GM19238 (cell line): ENCODE measurements around the gene TXNDC15.

ENCODE experiments used
- DNase-seq: peaks from one replicate; pipeline ENCODE4 v3.0.0; 2011; ENCODE audit warnings: low spot score; ENCODE audit not compliant: insufficient read length

Gene TXNDC15

DNA sequence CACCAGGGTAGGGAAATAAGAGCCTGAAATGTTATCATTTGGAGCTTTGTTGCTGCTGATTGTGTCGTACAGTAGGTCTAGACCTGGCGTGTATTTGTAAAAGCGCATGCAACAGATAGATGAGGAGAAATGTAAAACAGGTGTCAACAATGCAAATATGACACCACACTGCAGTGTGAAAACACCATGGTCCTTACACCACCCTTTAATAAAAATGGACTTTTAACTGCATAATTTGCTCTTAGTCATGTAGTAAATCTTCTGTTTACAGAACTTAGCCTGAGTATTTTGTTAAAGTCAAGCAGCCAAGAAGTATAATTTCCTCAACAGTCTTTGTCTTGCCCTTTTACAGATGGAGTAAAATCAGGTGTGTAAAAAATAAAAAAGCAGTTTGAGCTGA is 44.7 kb downstream of the TXNDC15 start:
- DNase-seq: no peak

- DNase-seq: no peak
These were observed 46.8 kb downstream of the TXNDC15 start for GRCh38 chr5:134920848-134921575.

DNA sequence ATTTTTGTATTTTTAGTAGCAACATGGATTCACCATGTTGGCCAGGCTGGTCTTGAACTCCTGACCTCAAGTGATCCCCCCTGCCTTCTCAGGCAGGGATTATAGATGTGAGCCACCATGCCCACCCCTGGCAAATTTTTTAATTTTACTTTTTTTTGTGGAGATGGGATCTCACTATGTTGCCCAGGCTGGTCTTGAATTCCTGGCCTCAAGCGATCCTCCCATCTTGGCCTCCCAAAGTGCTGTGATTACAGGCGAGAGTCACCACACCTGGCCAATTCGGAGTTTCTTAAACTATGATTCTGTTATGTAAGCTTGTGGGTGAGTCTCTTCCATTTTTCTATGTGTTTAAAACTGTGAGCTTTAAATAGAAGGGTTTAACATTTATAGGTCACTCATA is 58.3 kb downstream of the TXNDC15 start:
- DNase-seq: no peak

GRCh38 chr5:134934202-134934601 is 60.0 kb downstream of the TXNDC15 start:
- DNase-seq: no peak

DNA sequence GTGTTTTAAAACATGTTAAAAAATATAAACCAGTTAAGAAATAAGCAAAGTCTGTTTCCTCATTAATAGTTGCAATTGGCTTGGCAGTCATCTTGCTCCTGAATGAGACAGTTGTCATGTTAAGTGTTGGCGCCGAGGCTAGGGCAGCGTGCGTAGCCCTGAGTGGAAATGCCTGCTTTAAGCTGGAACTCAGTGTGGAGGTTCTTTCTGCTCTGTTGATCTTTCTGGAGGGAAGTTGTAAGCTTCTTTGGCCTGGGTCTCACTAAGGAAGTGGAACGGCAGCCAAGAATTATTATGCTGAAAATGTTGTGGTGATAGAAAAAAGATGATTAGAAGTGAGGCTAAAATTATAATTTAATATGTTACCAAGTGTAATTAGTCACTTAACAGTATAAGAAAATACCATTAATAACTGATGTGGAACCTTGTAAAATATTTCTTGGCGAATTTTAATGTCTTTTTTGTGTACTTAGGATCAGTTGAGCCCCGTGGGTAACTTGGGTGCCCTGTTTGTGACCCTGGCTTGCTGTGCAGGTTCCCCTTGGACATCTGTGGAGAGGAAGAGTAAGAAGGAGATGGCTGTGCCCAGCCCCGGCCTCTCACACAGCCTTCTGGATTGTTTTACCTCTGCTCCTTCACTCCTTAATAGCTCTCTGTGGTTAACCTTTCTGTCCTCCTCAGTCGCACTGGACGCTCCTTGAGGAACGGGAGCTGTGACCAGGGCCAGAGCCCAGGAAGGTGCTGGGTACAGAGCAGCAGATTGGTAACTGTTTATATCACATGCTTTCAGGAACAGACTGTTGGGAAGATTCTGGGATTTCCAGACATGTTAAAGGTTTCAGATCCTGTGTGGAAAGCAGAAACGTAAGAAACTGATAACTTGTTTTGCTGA is 61.8 kb downstream of the TXNDC15 start:
- DNase-seq: no peak

DNA sequence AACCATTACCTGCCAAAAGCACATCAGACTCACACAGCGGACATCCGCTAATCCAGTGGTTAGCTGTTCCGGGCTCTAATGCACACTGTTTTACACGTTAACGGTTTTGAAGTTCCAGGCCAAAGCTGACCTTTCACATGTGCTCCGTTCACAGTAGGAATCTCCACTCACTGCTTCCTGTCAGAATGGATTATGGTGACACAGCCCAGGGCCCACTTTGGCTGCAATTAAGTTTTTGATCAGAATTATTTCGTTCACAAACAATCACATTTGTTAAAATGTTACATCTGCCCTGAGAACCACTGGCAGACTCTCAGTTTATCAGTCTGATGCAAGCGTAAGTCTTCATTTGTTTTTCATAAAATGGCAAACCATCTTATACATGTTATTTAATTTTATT is 63.4 kb downstream of the TXNDC15 start:
- no peak for DNase-seq

DNA sequence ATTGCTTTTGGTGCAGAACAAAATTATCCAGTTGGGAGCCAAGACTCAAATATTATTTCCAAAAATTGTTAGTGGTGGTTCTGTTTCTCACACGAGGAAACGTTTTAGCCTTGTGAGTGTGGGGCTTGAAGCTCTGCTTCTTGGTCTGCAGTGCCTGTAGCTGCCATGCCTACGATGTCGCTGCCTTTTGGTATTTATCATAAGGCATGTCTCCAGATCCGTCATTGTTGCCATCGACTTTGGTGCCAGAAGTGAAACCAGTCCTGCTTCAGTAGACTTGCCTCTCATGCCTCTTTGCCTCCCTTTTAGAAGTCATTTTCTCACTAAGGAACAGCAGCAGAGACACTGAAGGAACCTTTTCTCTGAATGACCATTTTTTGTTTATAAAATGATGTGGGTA is 63.9 kb downstream of the TXNDC15 start:
- no peak for DNase-seq

- DNase-seq: no peak
These were observed 65.3 kb downstream of the TXNDC15 start for GRCh38 chr5:134939500-134939899.

DNA sequence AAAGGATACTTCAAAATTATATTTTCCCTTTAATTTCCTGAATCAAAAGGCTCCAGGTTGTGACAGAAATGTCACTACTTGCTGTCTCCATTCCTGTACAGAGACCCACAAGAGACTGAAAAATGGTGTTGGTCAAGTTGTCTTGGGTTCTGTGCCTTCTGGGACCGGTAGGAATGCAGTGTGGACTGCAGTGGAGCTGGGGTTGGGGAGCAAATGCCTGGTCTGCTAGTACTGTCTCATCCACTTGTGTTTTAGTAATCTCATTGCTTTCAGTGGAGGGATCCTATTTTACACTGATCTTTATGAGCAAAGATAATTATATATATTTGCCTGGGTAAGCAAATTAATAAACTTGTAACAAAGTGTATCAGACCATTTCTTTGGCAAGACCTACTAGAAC is 69.4 kb downstream of the TXNDC15 start:
- DNase-seq: no peak

DNA sequence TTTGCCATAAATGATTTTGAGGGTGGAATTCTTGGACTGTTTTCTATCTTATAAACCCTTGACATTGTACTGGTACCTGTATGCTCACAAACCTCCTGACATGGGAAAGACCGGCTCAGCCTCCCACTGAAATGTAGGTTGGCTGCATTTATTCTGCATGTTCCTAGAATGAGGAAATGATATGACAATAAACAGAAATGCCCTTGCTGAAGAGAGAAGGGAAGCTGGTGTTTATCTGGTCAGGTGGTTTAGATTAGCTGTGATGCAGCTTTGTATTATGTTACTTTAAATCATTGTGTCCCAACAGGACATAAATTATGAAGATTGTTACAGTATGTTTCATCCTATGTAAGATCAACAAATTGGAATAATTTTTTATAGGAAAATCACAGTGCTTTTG is 70.5 kb downstream of the TXNDC15 start:
- DNase-seq: no peak

DNA sequence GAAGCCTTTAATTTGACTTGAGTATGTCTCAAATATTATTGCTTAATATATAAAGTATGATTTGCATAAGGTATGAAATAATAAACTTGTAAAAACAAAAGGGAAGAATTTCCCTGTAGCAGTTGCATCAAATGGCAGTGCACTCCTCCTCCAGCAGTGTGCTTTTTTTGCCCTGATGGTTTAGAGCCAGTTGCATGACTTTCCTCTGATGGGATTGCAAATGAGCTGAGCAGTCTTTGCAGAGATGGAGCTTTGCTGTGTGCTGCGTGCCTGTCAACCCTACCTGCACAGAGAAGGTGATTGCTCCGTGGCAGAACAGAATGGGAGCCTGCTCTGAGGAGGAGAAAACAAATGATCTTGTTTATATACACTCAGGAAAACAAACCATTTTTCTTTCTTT is 70.9 kb downstream of the TXNDC15 start:
- DNase-seq: no peak

- no peak for DNase-seq
These were observed 74.7 kb downstream of the TXNDC15 start for GRCh38 chr5:134948911-134949310.

- DNase-seq: no peak
These were observed 75.1 kb downstream of the TXNDC15 start for GRCh38 chr5:134949316-134949715.
